Measurements from ENCODE around the gene HOXB3.
"Not testable (repeated sequence)": the region's sequence is repeated elsewhere in the genome, so short reads cannot be mapped to it uniquely, and the experiment has no call there.

HOXB3 gene

GRCh38 chr17:48526608-48527546, 63.2 kb downstream of the HOXB3 start:
- DNase-seq (ENCODE audit: low spot score), result no peak

- no peak for DNase-seq (ENCODE audit: low spot score)
These were observed 67.0 kb downstream of the HOXB3 start for GRCh38 chr17:48523010-48523409.

- no peak for DNase-seq (ENCODE audit: low spot score)
These were observed 67.9 kb downstream of the HOXB3 start for GRCh38 chr17:48522031-48522653.

GRCh38 chr17:48520631-48521079, 69.4 kb downstream of the HOXB3 start:
- DNase-seq (ENCODE audit: low spot score), result no peak

GRCh38 chr17:48519427-48519826, 70.6 kb downstream of the HOXB3 start:
- DNase-seq (ENCODE audit: low spot score), result no peak

- DNase-seq (ENCODE audit: low spot score), result no peak
These were observed 72.6 kb downstream of the HOXB3 start for GRCh38 chr17:48517478-48517877.

GRCh38 chr17:48515925-48516900, 73.8 kb downstream of the HOXB3 start:
- no peak for DNase-seq (ENCODE audit: low spot score)

GRCh38 chr17:48514477-48514876, 75.6 kb downstream of the HOXB3 start:
- DNase-seq (ENCODE audit: low spot score), result no peak

- DNase-seq (ENCODE audit: low spot score), result no peak
These were observed 76.2 kb downstream of the HOXB3 start for GRCh38 chr17:48513666-48514455.

- no peak for DNase-seq (ENCODE audit: low spot score)
These were observed 76.9 kb downstream of the HOXB3 start for GRCh38 chr17:48513097-48513496.

GRCh38 chr17:48510761-48511604, 79.1 kb downstream of the HOXB3 start:
- no peak for DNase-seq (ENCODE audit: low spot score)

- no peak for DNase-seq (ENCODE audit: low spot score)
These were observed 79.7 kb downstream of the HOXB3 start for GRCh38 chr17:48510381-48510760.

- not testable (repeated sequence) for DNase-seq (ENCODE audit: low spot score)
These were observed 80.3 kb downstream of the HOXB3 start for GRCh38 chr17:48509708-48510107.

- no peak for DNase-seq (ENCODE audit: low spot score)
These were observed 83.8 kb downstream of the HOXB3 start for GRCh38 chr17:48506246-48506645.

GRCh38 chr17:48505788-48506187, 84.3 kb downstream of the HOXB3 start:
- no peak for DNase-seq (ENCODE audit: low spot score)

- DNase-seq (ENCODE audit: low spot score), result no peak
These were observed 85.1 kb downstream of the HOXB3 start for GRCh38 chr17:48504953-48505352.

GRCh38 chr17:48503747-48504146, 86.3 kb downstream of the HOXB3 start:
- DNase-seq (ENCODE audit: low spot score), result no peak

- no peak for DNase-seq (ENCODE audit: low spot score)
These were observed 87.1 kb downstream of the HOXB3 start for GRCh38 chr17:48502901-48503300.

GRCh38 chr17:48502312-48502711, 87.7 kb downstream of the HOXB3 start:
- DNase-seq (ENCODE audit: low spot score), result no peak

Measured in cerebellar cortex (tissue), 1 donor.